Osteocyte (in vitro differentiated cells): ENCODE results near the gene PDE11A. TPM values are rescaled to one million over a fixed set of nuclear protein-coding genes. Genes with fewer than 3 reads are reported as not detected.

Experiments used
- DNase-seq: peaks from one replicate; pipeline ENCODE4 v3.0.0; 2021; ENCODE audit warnings: mixed read lengths; ENCODE audit not compliant: unreplicated experiment; ENCODE audit errors: extremely low spot score
- H3K27ac Mint-ChIP-seq: one replicate; pipeline ENCODE4 v1.8.0; 2021; ENCODE audit warnings: mild to moderate bottlenecking, mixed read lengths; ENCODE audit not compliant: unreplicated experiment
- H3K27me3 Mint-ChIP-seq: one replicate; pipeline ENCODE4 v1.8.0; 2021; ENCODE audit warnings: mixed read lengths; ENCODE audit not compliant: unreplicated experiment
- H3K36me3 Mint-ChIP-seq: one replicate; pipeline ENCODE4 v1.8.0; 2021; ENCODE audit warnings: mixed read lengths; ENCODE audit not compliant: unreplicated experiment
- H3K4me1 Mint-ChIP-seq: one replicate; pipeline ENCODE4 v1.8.0; 2021; ENCODE audit warnings: mixed read lengths; ENCODE audit not compliant: unreplicated experiment
- H3K4me3 Mint-ChIP-seq: one replicate; pipeline ENCODE4 v1.8.0; 2021; ENCODE audit warnings: mild to moderate bottlenecking, moderate library complexity, mixed read lengths; ENCODE audit not compliant: unreplicated experiment
- H3K9me3 Mint-ChIP-seq: one replicate; pipeline ENCODE4 v1.8.0; 2021; ENCODE audit warnings: mixed read lengths; ENCODE audit not compliant: unreplicated experiment
- CTCF ChIP-seq: fragments of 200-600 bp; sonication (generic); IDR thresholded peaks from 2 replicates; pipeline ENCODE4 v1.5.0; 2021; ENCODE audit warnings: antibody characterized with exemption, mild to moderate bottlenecking, moderate library complexity
- total RNA-seq: library from RNA; stranded (reverse); gene quantifications from 2 replicates; pipeline ENCODE4 v1.2.1, GENCODE V29; 2021

The PDE11A gene
- total RNA-seq, 1 donor from 2014 or later, result 0.05 TPM

GRCh38 chr2:178029342-178029741 is 43.2 kb downstream of the PDE11A start:
- H3K27me3 Mint-ChIP-seq, result peaks cover 2% of the 10 kb centered on the region
- H3K4me3 Mint-ChIP-seq, result no peak overlapping the region
- DNase-seq, result no peak
- no peaks in the 10 kb centered on the region for H3K4me1 Mint-ChIP-seq
- no peak for TF ChIP-seq CTCF
- H3K27ac Mint-ChIP-seq, result no peak overlapping the region
- H3K36me3 Mint-ChIP-seq, result no peaks in the 10 kb centered on the region
- H3K9me3 Mint-ChIP-seq, result peaks cover 14% of the 10 kb centered on the region

GRCh38 chr2:178025551-178026185 is 46.9 kb downstream of the PDE11A start:
- Mint-ChIP-seq H3K27me3 (peaks cover 2% of the 10 kb centered on the region), H3K4me3 (no peak overlapping the region), H3K4me1 (no peaks in the 10 kb centered on the region), H3K27ac (no peak overlapping the region), H3K9me3 (no peaks in the 10 kb centered on the region), H3K36me3 (no peaks in the 10 kb centered on the region)
- no peak for TF ChIP-seq CTCF
- DNase-seq, result no peak

- no peaks in the 10 kb centered on the region for H3K9me3 Mint-ChIP-seq
- H3K36me3 Mint-ChIP-seq, result no peaks in the 10 kb centered on the region
- no peaks in the 10 kb centered on the region for H3K4me1 Mint-ChIP-seq
- no peak for DNase-seq
- no peak for TF ChIP-seq CTCF
- H3K27me3 Mint-ChIP-seq, result no peaks in the 10 kb centered on the region
- no peak overlapping the region for H3K4me3 Mint-ChIP-seq
- no peak overlapping the region for H3K27ac Mint-ChIP-seq
These were observed 54.4 kb downstream of the PDE11A start for GRCh38 chr2:178018141-178018540.

- TF ChIP-seq CTCF, result no peak
- Mint-ChIP-seq H3K27ac (no peak overlapping the region), H3K27me3 (no peaks in the 10 kb centered on the region), H3K9me3 (no peaks in the 10 kb centered on the region), H3K4me3 (no peak overlapping the region), H3K36me3 (no peaks in the 10 kb centered on the region), H3K4me1 (no peaks in the 10 kb centered on the region)
- no peak for DNase-seq
These were observed 56.0 kb downstream of the PDE11A start for GRCh38 chr2:178016612-178017011.

GRCh38 chr2:178012639-178013038 is 59.9 kb downstream of the PDE11A start:
- TF ChIP-seq CTCF, result no peak
- no peak for DNase-seq
- no peaks in the 10 kb centered on the region for H3K4me1 Mint-ChIP-seq
- H3K36me3 Mint-ChIP-seq, result no peaks in the 10 kb centered on the region
- H3K4me3 Mint-ChIP-seq, result no peak overlapping the region
- H3K9me3 Mint-ChIP-seq, result no peaks in the 10 kb centered on the region
- H3K27me3 Mint-ChIP-seq, result no peaks in the 10 kb centered on the region
- no peak overlapping the region for H3K27ac Mint-ChIP-seq
